ENCODE measurements around the gene SULT6B1. TPM values are rescaled to one million over a fixed set of nuclear protein-coding genes. Genes with fewer than 3 reads are reported as not detected.

The SULT6B1 gene
- polyA plus RNA-seq, 2 of the 4 experiments (the other 2 are of a cell fraction), result not detected

- ChIA-PET CTCF (interaction anchor here (1.4 to 2.2 kb wide), 3 partner anchors 11 to 13 kb away, joined by 4 to 6 read pairs (median 5); no protein-coding TSS in a partner anchor), POLR2A (interaction anchor here (0.6 to 1.5 kb wide), 9 partner anchors 16 to 340 kb away, joined by 3 to 6 read pairs (median 4); partner anchors contain the start of genes CEBPZ, CEBPZOS, GPATCH11 and HEATR5B)
These were observed 32.2 kb downstream of the SULT6B1 start for GRCh38 chr2:37156071-37156856.

GRCh38 chr2:37154785-37155184 lies 33.7 kb downstream of the SULT6B1 start:
- no peak for DNase-seq (ENCODE audit: low read depth in 1 of 2, low spot score in 1 of 2)
- peak overlapping the region; percentile 68 for H3K4me2 ChIP-seq
- no peak for ATAC-seq
- H3K27ac ChIP-seq, result no peak overlapping the region
- no peaks in the 10 kb centered on the region for H3K9me3 ChIP-seq
- no peak overlapping the region for H3K4me3 ChIP-seq
- TF ChIP-seq EP300 (IDR thresholded peaks at IDR 0.05), result no peak
- no peak for TF ChIP-seq MAX (IDR thresholded peaks at IDR 0.05)
- TF ChIP-seq CHD2 (IDR thresholded peaks at IDR 0.05; ENCODE audit: low read length, partially characterized antibody), result no peak
- ChIA-PET CTCF (interaction anchor here (0.9 to 1.9 kb wide), 3 partner anchors 9 to 13 kb away, joined by 3 to 5 read pairs (median 3); no protein-coding TSS in a partner anchor), POLR2A (no interaction called here)
- peaks cover 14% of the 10 kb centered on the region for H3K4me1 ChIP-seq
- 92% methylated on average over 4 of the region's 4 CpGs for WGBS (ENCODE audit: missing lambda C conversion rate)
- FAIRE-seq, result no peak

More at GRCh38 chr2:37156071-37156856, 32.2 kb downstream of the SULT6B1 start:
- TF ChIP-seq ELK1 (IDR thresholded peaks at IDR 0.05; ENCODE audit: low read depth, low read length), result no peak
- peak; percentile 89 for TF ChIP-seq PHF8 (IDR thresholded peaks at IDR 0.05; ENCODE audit: borderline replicate concordance, low read depth)
- TF ChIP-seq CHD4 (IDR thresholded peaks at IDR 0.05; ENCODE audit: borderline replicate concordance), result no peak
- TF ChIP-seq SMC3 (IDR thresholded peaks at IDR 0.05), result no peak
- TF ChIP-seq NR3C1 (IDR thresholded peaks at IDR 0.05), result no peak
- 0 out of 2 replicates have a peak, but pooled peaks have one; percentile 77 for TF ChIP-seq TFCP2L1 (CRISPR knock-in tag; IDR thresholded peaks at IDR 0.05)
- no peak for TF ChIP-seq POLR2AphosphoS2 (conservative IDR thresholded peaks at IDR 0.05; ENCODE audit: low read length)
- no peak for TF ChIP-seq NPAS2 (CRISPR knock-in tag; IDR thresholded peaks at IDR 0.05; ENCODE audit: borderline replicate concordance)
- TF ChIP-seq MYC (IDR thresholded peaks at IDR 0.05; ENCODE audit: borderline replicate concordance, low read length), result no peak
- no peak for TF ChIP-seq CHD2 (IDR thresholded peaks at IDR 0.05; ENCODE audit: low read length, partially characterized antibody)
- TF ChIP-seq EHMT2 (IDR thresholded peaks at IDR 0.05; ENCODE audit: low read depth), result no peak
- no peak for TF ChIP-seq HMGXB4 (CRISPR knock-in tag; IDR thresholded peaks at IDR 0.05; ENCODE audit: borderline replicate concordance)
- no peak; a peak in 1 of 5 replicates for TF ChIP-seq JUN (IDR thresholded peaks at IDR 0.05)
- no peak for TF ChIP-seq CTCF (IDR thresholded peaks at IDR 0.05)
- TF ChIP-seq TP53 (CRISPR knock-in tag; IDR thresholded peaks at IDR 0.05), result no peak
- 0 out of 2 replicates have a peak, but pooled peaks have one; percentile 7 for TF ChIP-seq MAX (IDR thresholded peaks at IDR 0.05)
- peak; percentile 66 to 71 for ATAC-seq
- WGBS (ENCODE audit: missing lambda C conversion rate), result under 1% methylated on average over 17 of the region's 27 CpGs
- Histone ChIP-seq H3K4me3 (peak overlapping the region; percentile 79), H3K4me2 (peak overlapping the region; percentile 68), H3K27ac (peak overlapping the region; percentile 93 to 95), H3K4me1 (peaks cover 14% of the 10 kb centered on the region), H3K9me3 (no peaks in the 10 kb centered on the region)
- peak; percentile 48 to 77 for DNase-seq (ENCODE audit: low read depth in 1 of 2, low spot score in 1 of 2)
- FAIRE-seq, result no peak

All from A549 (cell line).